ENCODE results near the gene AFAP1L1. TPM values are rescaled to one million over a fixed set of nuclear protein-coding genes. Genes with fewer than 3 reads are reported as not detected.

Gene AFAP1L1
- total RNA-seq, 1 donor: 2.3 TPM

GRCh38 chr5:149310947-149311658 lies 39.4 kb downstream of the AFAP1L1 start:
- no peak for TF ChIP-seq CTCF (IDR thresholded peaks at IDR 0.05; ENCODE audit: insufficient read depth, low read length)
- H3K4me3 ChIP-seq (ENCODE audit: low read depth, low read length): no peak overlapping the region
- DNase-seq (ENCODE audit: low read depth): peak; percentile 53

- TF ChIP-seq CTCF (IDR thresholded peaks at IDR 0.05; ENCODE audit: insufficient read depth, low read length): no peak
- no peak overlapping the region for H3K4me3 ChIP-seq (ENCODE audit: low read depth, low read length)
- no peak for DNase-seq (ENCODE audit: low read depth)
These were observed 41.6 kb downstream of the AFAP1L1 start for GRCh38 chr5:149313151-149313841.

- no peak for TF ChIP-seq CTCF (IDR thresholded peaks at IDR 0.05; ENCODE audit: insufficient read depth, low read length)
- no peak for DNase-seq (ENCODE audit: low read depth)
These were observed 43.0 kb downstream of the AFAP1L1 start for GRCh38 chr5:149314571-149315111.

GRCh38 chr5:149315753-149316152 lies 44.1 kb downstream of the AFAP1L1 start:
- TF ChIP-seq CTCF (IDR thresholded peaks at IDR 0.05; ENCODE audit: insufficient read depth, low read length): no peak
- DNase-seq (ENCODE audit: low read depth): no peak
- H3K4me3 ChIP-seq (ENCODE audit: low read depth, low read length): no peak overlapping the region

More at GRCh38 chr5:149314571-149315111, 43.0 kb downstream of the AFAP1L1 start:
- H3K4me3 ChIP-seq (ENCODE audit: low read depth, low read length): no peak overlapping the region

GRCh38 chr5:149317281-149318048 lies 45.8 kb downstream of the AFAP1L1 start:
- TF ChIP-seq CTCF (IDR thresholded peaks at IDR 0.05; ENCODE audit: insufficient read depth, low read length): peak; percentile 68
- no peak overlapping the region for H3K4me3 ChIP-seq (ENCODE audit: low read depth, low read length)
- DNase-seq (ENCODE audit: low read depth): peak; percentile 71

GRCh38 chr5:149319174-149319573 lies 47.5 kb downstream of the AFAP1L1 start:
- H3K4me3 ChIP-seq (ENCODE audit: low read depth, low read length): no peak overlapping the region
- no peak for DNase-seq (ENCODE audit: low read depth)
- no peak for TF ChIP-seq CTCF (IDR thresholded peaks at IDR 0.05; ENCODE audit: insufficient read depth, low read length)
